Neural cell (in vitro differentiated cells): Measurements from ENCODE around the gene C22orf39.

Experiments used
- EZH2 ChIP-seq: fragments of 200-600, 300-800 bp; shearing (Covaris generic), sonication (generic); IDR thresholded peaks from 2 replicates; pipeline ENCODE4 v1.6.1; 2014; ENCODE audit warnings: antibody characterized with exemption, low read length, borderline replicate concordance, mild to moderate bottlenecking; ENCODE audit not compliant: insufficient read depth, poor library complexity, severe bottlenecking
- POLR2AphosphoS5 ChIP-seq: IDR thresholded peaks from 2 replicates; pipeline ENCODE4 v1.6.1; 2012
- RAD21 ChIP-seq: fragments of 450-650 bp; conservative IDR thresholded peaks from 2 replicates; pipeline ENCODE4 v1.6.1; 2014; ENCODE audit warnings: antibody characterized with exemption, mild to moderate bottlenecking, moderate library complexity
- REST ChIP-seq: IDR thresholded peaks from 2 replicates; pipeline ENCODE4 v1.6.1; 2012; ENCODE audit warnings: borderline replicate concordance
- TAF1 ChIP-seq: IDR thresholded peaks from 2 replicates; pipeline ENCODE4 v1.6.1; 2012; ENCODE audit warnings: low read depth
- TF ChIP-seq, protein P1 (sequence below): fragments of 450-650 bp; IDR thresholded peaks from 2 replicates; pipeline ENCODE4 v1.5.1; 2014; ENCODE audit warnings: antibody characterized with exemption, mild to moderate bottlenecking, moderate library complexity; ENCODE audit not compliant: poor library complexity, severe bottlenecking

GRCh38 chr22:19431649-19432132 is 15.8 kb downstream of the C22orf39 start, which contains the start of gene HIRA:
- TF ChIP-seq, protein P1, sequence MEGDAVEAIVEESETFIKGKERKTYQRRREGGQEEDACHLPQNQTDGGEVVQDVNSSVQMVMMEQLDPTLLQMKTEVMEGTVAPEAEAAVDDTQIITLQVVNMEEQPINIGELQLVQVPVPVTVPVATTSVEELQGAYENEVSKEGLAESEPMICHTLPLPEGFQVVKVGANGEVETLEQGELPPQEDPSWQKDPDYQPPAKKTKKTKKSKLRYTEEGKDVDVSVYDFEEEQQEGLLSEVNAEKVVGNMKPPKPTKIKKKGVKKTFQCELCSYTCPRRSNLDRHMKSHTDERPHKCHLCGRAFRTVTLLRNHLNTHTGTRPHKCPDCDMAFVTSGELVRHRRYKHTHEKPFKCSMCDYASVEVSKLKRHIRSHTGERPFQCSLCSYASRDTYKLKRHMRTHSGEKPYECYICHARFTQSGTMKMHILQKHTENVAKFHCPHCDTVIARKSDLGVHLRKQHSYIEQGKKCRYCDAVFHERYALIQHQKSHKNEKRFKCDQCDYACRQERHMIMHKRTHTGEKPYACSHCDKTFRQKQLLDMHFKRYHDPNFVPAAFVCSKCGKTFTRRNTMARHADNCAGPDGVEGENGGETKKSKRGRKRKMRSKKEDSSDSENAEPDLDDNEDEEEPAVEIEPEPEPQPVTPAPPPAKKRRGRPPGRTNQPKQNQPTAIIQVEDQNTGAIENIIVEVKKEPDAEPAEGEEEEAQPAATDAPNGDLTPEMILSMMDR = no peak
- TF ChIP-seq EZH2 (no peak), REST (no peak), POLR2AphosphoS5 (no peak), RAD21 (no peak), TAF1 (peak; percentile 53)
